Measurements from ENCODE around the gene AGR3.
"Not testable (repeated sequence)": the region's sequence is repeated elsewhere in the genome, so short reads cannot be mapped to it uniquely, and the experiment has no call there.

AGR3 gene

GRCh38 chr7:16889851-16890415, 8.2 kb upstream of the AGR3 start:
- no peak for DNase-seq

DNA sequence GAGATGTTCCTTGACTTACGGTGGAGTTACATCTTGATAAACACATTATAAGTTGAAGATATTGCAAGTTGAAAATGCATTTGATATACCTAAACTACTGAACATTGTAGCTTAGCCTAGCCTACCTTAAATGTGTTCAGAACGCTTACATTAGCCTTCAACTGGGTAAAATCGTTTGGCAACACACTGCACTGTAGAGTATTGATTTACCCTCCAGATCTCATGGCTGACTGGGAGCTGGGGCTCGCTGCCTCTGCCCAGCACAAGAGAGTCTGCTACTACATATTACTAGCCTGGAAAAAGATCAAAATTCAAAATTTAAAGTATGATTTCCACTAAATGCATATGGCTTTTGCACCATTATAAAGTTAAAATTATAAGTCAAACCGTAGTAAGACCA, 7.5 kb upstream of the AGR3 start:
- no peak for DNase-seq

DNA sequence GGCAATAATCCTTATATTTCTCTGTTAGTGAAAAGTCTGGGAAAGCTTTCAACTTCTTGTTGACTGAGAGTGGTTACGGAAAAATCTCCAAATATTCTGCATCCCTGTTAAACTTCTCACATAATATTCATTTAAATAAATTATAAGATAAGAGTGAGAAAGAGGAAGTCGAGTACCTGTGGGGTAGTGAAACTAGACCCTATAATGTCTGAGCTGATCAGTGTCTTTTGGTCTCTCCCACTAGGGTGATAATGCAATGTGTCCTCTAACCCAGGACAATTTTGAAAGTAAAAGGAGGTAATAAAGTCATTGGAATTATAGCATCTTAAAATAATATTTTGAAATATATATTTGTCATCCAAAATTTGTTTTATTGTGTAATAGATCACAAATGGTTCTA, 2.1 kb upstream of the AGR3 start:
- DNase-seq: no peak

DNA sequence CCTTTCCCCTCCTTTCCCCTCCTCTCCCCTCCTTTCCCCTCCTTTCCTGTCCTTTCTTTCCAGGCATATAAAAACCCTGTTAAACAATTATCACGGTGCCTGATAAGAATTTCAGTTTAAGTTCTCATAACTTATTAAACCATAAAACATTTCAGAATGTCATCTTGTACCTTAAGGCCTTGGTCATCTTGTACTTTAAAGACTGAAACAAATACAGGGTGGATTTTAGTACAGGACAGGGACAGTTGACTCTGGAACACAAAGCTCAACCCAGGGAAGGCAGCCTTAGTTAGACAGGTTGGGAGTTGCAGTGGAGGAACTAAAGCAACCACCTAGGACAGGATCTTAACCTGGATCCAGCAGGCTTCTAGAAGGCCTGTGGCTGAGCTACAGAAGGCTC, 1.2 kb downstream of the AGR3 start:
- DNase-seq: no peak

GRCh38 chr7:16879181-16879580, 2.6 kb downstream of the AGR3 start:
- DNase-seq: no peak

- DNase-seq: no peak
Observed at GRCh38 chr7:16875861-16876260, 5.9 kb downstream of the AGR3 start.

- no peak for DNase-seq
Observed at GRCh38 chr7:16874066-16874465, 7.7 kb downstream of the AGR3 start.

- no peak for DNase-seq
Observed at GRCh38 chr7:16867328-16867727, 14.5 kb downstream of the AGR3 start.

- not testable (repeated sequence) for DNase-seq
Observed at GRCh38 chr7:16853189-16853588, 28.6 kb downstream of the AGR3 start.

GRCh38 chr7:16851829-16852228, 30.0 kb downstream of the AGR3 start:
- DNase-seq: no peak

DNA sequence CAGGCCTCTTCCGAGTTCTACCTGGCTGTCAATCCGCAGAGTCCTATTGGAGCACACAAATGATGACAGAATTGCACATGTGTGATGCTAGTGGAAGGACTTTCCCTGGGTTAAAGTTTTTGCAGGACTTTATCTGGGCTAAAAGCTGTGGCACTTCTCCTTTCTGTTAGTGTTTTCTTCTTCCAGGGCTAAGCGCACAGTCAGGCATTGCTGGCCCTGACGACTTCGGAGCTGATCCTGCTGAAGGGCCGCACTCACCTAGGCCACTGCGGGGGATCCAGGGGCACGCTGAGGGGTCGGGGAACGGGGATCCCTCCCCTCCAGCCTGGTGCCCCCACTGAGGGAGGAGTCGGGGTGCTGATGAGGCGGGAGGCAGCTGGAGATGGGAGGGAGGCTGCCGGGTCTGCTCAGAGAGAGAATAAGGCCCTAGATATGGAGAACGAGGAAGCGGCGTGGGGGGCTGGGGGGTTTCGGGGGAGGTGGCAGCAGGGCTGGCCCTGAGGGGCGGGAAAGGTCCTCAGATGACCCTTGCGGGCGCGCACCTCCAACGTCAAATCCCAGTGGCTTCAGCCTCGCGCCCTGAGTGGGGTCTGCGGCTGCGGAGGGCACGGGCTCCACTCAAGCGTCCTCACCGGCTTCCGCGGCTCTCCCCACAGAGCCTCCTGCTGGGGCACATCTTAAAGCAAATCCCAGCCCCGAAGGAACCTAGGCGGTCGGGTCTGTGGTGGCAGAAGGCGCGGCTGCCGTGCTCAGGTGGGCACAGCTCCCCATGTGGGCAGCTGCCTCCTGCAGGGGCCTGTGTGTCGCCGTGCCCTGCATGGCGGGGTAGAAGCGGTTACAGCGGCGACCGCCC, 30.9 kb downstream of the AGR3 start:
- DNase-seq: no peak

DNA sequence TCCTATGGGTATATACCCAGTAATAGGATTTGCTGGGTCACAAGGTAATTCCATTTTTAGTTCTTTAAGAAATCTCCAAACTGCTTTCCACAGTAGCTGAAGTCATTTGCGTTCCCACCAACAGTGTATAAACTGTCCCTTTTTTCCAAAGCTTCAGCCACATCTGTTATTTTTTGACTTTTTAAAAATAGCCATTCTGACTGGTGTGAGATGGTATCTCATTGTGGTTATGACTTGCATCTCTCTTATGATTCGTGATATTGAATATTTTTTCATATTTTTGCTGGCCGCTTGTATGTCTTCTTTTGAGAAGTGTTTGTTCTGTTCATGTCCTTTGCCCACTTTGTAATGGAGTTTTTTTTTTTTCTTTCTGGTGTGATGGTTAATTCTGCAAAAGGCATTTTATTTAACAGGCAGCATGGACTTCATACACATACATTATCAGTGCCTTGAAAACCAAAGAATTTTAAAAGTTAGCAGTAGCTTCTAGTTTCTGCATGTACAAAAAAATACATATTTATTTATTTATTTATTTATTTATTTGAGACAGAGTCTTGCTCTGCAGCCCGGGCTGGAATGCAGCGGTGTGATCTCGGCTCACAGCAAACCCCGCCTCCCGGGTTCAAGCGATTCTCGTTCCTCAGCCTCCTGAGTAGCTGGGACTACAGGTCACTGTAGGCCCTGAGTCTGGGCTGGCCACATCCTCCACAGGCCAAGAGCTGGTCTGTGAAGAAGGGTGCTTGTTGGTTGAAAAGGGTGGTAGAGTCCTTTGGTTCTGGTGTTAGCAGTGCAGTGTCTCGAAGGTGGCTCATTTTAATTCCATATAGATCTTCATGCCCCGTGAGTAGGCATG, 32.3 kb downstream of the AGR3 start:
- DNase-seq: no peak

- DNase-seq: no peak
Observed at GRCh38 chr7:16847381-16847860, 34.4 kb downstream of the AGR3 start.

DNA sequence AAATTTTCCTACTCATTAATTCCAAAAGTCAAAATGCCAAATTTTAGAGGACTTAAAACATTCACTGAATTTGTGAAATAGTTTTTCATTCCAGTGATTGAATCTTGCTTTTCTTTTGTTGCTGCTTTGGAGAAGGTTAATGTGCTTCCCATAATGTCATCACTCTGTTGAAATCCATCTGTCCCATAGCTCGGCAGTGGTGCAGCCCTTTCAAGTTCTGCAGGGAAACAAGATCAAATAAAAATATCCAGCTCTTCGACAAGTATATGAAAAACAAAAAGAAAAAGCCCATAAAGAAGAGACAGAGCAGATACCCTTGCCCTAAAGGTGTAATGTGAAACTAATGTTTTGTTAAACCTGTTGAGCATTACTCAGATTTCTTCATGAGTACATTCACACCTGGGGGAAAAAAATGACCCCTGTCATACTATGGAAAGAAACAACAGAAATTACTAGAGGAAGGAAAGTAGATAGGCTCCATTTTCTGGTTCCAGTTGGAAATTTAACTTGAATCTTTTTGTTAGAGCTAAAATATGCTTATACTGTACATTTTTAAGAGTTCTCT, 35.1 kb downstream of the AGR3 start:
- DNase-seq: no peak

DNA sequence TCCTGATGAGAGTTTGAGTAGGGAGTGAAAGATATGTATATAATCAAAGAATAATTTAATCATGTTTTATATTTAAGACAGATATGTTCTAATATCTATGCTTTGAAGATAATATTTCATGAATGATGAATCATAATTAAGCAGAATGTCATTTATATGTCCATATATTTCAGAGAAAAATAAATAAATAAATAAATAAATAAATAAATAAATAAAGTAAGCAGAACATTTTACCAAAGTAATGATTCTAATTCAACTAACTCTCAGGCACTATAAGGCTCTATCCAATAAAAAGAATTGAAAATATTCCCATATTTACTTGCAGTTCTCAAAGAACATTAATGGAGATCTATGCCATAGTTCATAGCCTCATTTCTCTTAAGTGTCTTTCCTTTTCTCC, 36.0 kb downstream of the AGR3 start:
- DNase-seq: no peak

- no peak for DNase-seq
Observed at GRCh38 chr7:16841681-16842080, 40.1 kb downstream of the AGR3 start.

DNA sequence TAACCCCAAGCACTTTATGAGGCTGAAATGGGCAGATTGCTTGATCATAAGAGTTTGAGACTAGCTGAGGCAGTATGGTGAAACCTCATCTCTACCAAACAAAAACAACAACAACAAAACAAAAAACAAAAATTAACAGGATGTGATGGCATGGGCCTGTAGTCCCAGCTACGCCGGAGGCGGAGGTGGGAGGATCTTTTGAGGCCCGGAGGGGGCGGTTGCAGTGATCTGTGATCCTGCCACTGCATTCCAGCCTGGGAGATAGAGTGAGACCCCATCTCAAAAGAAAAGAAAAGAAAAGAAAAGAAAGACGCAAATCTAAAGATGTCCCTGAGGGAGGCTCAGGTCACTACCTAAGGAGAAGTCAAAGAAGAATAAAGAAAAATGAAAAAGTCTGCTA, 41.7 kb downstream of the AGR3 start:
- DNase-seq: no peak

DNA sequence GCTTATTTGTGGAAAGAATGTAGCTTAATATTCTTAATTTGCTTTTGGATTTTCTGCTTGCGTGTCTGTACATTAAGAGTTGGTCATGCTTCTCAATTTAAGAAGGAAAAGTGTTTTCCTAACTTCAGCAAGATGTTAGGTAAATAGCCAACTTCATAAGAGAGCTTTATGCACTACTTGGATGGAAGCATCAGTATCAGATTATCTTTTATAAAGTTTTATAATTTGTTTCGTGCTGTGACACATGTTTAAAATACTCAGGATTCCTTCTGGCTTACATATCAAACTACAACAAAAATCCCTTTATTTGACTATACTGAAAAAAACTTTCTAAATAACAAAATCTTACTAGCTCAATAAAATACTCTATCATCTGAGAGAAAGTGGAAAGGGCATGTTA, 42.1 kb downstream of the AGR3 start:
- DNase-seq: no peak

- no peak for DNase-seq
Observed at GRCh38 chr7:16838891-16839290, 42.9 kb downstream of the AGR3 start.

DNA sequence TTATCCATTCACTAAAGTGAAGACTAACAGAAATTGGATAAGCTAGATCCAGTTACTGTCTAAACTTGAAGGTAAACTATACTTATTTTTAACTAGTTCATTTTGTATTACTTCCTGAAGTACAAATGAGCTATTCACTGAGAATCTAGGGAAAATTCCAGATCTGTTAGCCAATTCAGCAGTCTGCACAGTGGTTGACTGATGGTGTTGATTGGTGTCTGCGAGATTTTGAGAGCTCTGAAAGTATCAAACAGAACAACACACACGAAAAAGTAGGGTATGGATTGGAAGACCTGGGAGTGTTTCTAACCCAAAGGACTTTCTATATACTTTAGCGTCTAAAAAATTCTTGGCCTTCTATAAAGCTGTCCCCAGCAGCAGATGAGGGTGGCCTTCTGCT, 43.4 kb downstream of the AGR3 start:
- DNase-seq: no peak

- DNase-seq: no peak
Observed at GRCh38 chr7:16836481-16836880, 45.3 kb downstream of the AGR3 start.

DNA sequence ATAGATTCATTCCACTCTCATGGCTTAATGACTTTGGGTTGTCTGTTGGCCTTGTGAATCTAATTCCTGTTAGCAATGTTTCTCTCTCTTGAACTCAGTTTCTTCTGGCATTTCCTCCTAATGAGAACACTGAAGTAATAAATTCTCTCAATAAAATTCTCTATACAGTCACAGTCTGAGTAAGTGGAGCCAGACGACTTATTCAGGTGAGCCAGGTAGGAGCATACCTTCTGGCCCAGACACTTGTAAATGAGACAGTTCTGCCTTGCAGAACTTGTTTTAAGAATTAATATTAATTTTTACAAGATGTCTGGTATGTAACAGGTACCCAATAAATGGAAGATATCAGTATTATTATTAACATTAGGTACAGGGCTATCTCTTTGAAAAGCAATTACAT, 48.4 kb downstream of the AGR3 start:
- DNase-seq: no peak

- DNase-seq: no peak
Observed at GRCh38 chr7:16826060-16826459, 55.7 kb downstream of the AGR3 start.
